H7 (cell line): ENCODE measurements around the gene DNAH2. TPM values are rescaled to one million over a fixed set of nuclear protein-coding genes. Genes with fewer than 3 reads are reported as not detected.

Experiments used
- DNase-seq: peaks from one replicate; pipeline ENCODE4 v3.0.0; 2012
- H3K27me3 ChIP-seq: 2 replicates; pipeline ENCODE4 v1.6.0; 2011; ENCODE audit warnings: mild to moderate bottlenecking, low read length; ENCODE audit not compliant: control insufficient read depth, insufficient read depth
- H3K36me3 ChIP-seq: replicated peaks from 2 replicates; pipeline ENCODE4 v1.5.1; 2011; ENCODE audit warnings: low read length; ENCODE audit not compliant: control insufficient read depth, insufficient read depth
- H3K4me3 ChIP-seq: 2 replicates; pipeline ENCODE4 v1.5.1; 2011; ENCODE audit warnings: low read depth, mild to moderate bottlenecking, control low read depth, low read length, moderate library complexity; ENCODE audit not compliant: insufficient read depth
- total RNA-seq: library from RNA; depleted of rRNA; stranded (reverse); fragments of >200 nt; shearing (Covaris generic); gene quantifications from 2 replicates; pipeline ENCODE4 v1.2.3, GENCODE V29; 2014

Gene DNAH2
- total RNA-seq, 1 experiment from 2014 or later = 0.24 TPM

- no peaks in the 10 kb centered on the region for H3K36me3 ChIP-seq
- H3K27me3 ChIP-seq = no peaks in the 10 kb centered on the region; the same call in 1 of the 2 replicates
- no peak overlapping the region for H3K4me3 ChIP-seq
- DNase-seq = no peak
Observed at GRCh38 chr17:7763919-7764318, 46.4 kb downstream of the DNAH2 start.

GRCh38 chr17:7767004-7767403 is 49.5 kb downstream of the DNAH2 start:
- Histone ChIP-seq H3K27me3 (no peaks in the 10 kb centered on the region; the same call in 1 of the 2 replicates), H3K36me3 (no peaks in the 10 kb centered on the region), H3K4me3 (no peak overlapping the region)
- DNase-seq = no peak

GRCh38 chr17:7767405-7768021 is 50.0 kb downstream of the DNAH2 start:
- Histone ChIP-seq H3K27me3 (no peaks in the 10 kb centered on the region; the same call in 1 of the 2 replicates), H3K36me3 (no peaks in the 10 kb centered on the region), H3K4me3 (no peak overlapping the region)
- no peak for DNase-seq

- no peak for DNase-seq
- Histone ChIP-seq H3K27me3 (no peaks in the 10 kb centered on the region; the same call in 1 of the 2 replicates), H3K36me3 (no peaks in the 10 kb centered on the region), H3K4me3 (no peak overlapping the region)
Observed at GRCh38 chr17:7769854-7770253, 52.3 kb downstream of the DNAH2 start.

- no peaks in the 10 kb centered on the region for H3K27me3 ChIP-seq
- H3K4me3 ChIP-seq = no peak overlapping the region
- DNase-seq = no peak
- H3K36me3 ChIP-seq = no peaks in the 10 kb centered on the region
Observed at GRCh38 chr17:7774055-7774521, 56.5 kb downstream of the DNAH2 start.

- Histone ChIP-seq H3K27me3 (no peaks in the 10 kb centered on the region), H3K4me3 (no peak overlapping the region), H3K36me3 (no peaks in the 10 kb centered on the region)
- DNase-seq = no peak
Observed at GRCh38 chr17:7775051-7775450, 57.5 kb downstream of the DNAH2 start.

- no peaks in the 10 kb centered on the region for H3K36me3 ChIP-seq
- H3K27me3 ChIP-seq = peaks cover 3% of the 10 kb centered on the region; the same call in 1 of the 2 replicates
- no peak overlapping the region for H3K4me3 ChIP-seq
- DNase-seq = no peak
Observed at GRCh38 chr17:7777017-7777416, 59.5 kb downstream of the DNAH2 start.

GRCh38 chr17:7780736-7781135 is 63.2 kb downstream of the DNAH2 start:
- Histone ChIP-seq H3K4me3 (no peak overlapping the region), H3K36me3 (no peaks in the 10 kb centered on the region), H3K27me3 (peaks cover 3% of the 10 kb centered on the region; the same call in 1 of the 2 replicates)
- DNase-seq = no peak

- Histone ChIP-seq H3K27me3 (peaks cover 3% of the 10 kb centered on the region; the same call in 1 of the 2 replicates), H3K4me3 (no peak overlapping the region), H3K36me3 (no peaks in the 10 kb centered on the region)
- DNase-seq = no peak
Observed at GRCh38 chr17:7781429-7781828, 63.9 kb downstream of the DNAH2 start.

GRCh38 chr17:7782240-7782639 is 64.7 kb downstream of the DNAH2 start:
- DNase-seq = no peak
- Histone ChIP-seq H3K4me3 (no peak overlapping the region), H3K36me3 (no peaks in the 10 kb centered on the region), H3K27me3 (peaks cover 3% of the 10 kb centered on the region; the same call in 1 of the 2 replicates)

GRCh38 chr17:7786866-7787265 is 69.3 kb downstream of the DNAH2 start:
- Histone ChIP-seq H3K36me3 (no peaks in the 10 kb centered on the region), H3K27me3 (no peaks in the 10 kb centered on the region), H3K4me3 (no peak overlapping the region)
- DNase-seq = no peak

GRCh38 chr17:7789131-7789530 is 71.6 kb downstream of the DNAH2 start:
- DNase-seq = no peak
- no peaks in the 10 kb centered on the region for H3K36me3 ChIP-seq
- no peaks in the 10 kb centered on the region; the same call in 1 of the 2 replicates for H3K27me3 ChIP-seq
- H3K4me3 ChIP-seq = no peak overlapping the region

- Histone ChIP-seq H3K4me3 (no peak overlapping the region), H3K27me3 (no peaks in the 10 kb centered on the region; the same call in 1 of the 2 replicates), H3K36me3 (no peaks in the 10 kb centered on the region)
- no peak for DNase-seq
Observed at GRCh38 chr17:7790150-7790549, 72.6 kb downstream of the DNAH2 start.

- Histone ChIP-seq H3K4me3 (no peak overlapping the region), H3K36me3 (no peaks in the 10 kb centered on the region), H3K27me3 (no peaks in the 10 kb centered on the region; the same call in 1 of the 2 replicates)
- DNase-seq = no peak
Observed at GRCh38 chr17:7792611-7793010, 75.1 kb downstream of the DNAH2 start.

- DNase-seq = peak; percentile 65
- Histone ChIP-seq H3K4me3 (no peak overlapping the region), H3K36me3 (no peaks in the 10 kb centered on the region)
Observed at GRCh38 chr17:7794075-7794663, 76.6 kb downstream of the DNAH2 start.

More at GRCh38 chr17:7794075-7794663, 76.6 kb downstream of the DNAH2 start:
- H3K27me3 ChIP-seq = no peaks in the 10 kb centered on the region; the same call in 1 of the 2 replicates
